GM19455 (cell line): ENCODE results near the gene INPP5D.

Experiments
- ATAC-seq: cut with Tn5 transposase; IDR thresholded peaks from one replicate; pipeline ENCODE4 v1.9.1; 2021; ENCODE audit not compliant: unreplicated experiment

Gene INPP5D

DNA sequence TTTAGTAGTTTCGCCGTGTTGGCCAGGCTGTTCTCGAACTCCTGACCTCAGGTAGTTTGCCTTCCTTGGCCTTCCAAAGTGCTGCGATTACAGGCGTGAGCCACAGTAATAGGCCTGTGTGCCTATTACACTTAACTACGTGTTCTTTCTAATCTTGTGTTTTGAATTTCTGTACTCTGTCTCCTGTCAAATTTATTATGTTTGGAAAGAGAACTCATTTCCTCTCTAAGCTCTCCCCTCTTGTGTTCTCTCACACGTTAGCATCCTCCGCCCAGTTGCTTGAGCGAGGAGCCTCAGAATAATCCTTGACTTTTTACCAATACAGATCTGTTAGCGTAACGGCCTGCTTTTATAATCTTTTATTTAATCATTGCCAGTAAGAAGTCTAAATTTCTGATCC, 195.0 kb downstream of the INPP5D start:
- no peak for ATAC-seq

- no peak for ATAC-seq
Observed at GRCh38 chr2:233256048-233256447, 195.9 kb downstream of the INPP5D start.
